Measurements from ENCODE around the gene DLG1.
"Not testable (repeated sequence)": the region's sequence is repeated elsewhere in the genome, so short reads cannot be mapped to it uniquely, and the experiment has no call there.

Gene DLG1

GRCh38 chr3:197114007-197114406 lies 184.4 kb downstream of the DLG1 start:
- Mint-ChIP-seq H3K4me1 (peaks cover 3% of the 10 kb centered on the region), H3K9me3 (no peaks in the 10 kb centered on the region), H3K27ac (no peak overlapping the region), H3K36me3 (peaks cover 34% of the 10 kb centered on the region), H3K27me3 (no peaks in the 10 kb centered on the region), H3K4me3 (no peak overlapping the region)
- no peak for DNase-seq
- CTCF ChIA-PET, result no interaction called here

- H3K36me3 Mint-ChIP-seq, result peaks cover 37% of the 10 kb centered on the region
- no peak overlapping the region for H3K4me3 Mint-ChIP-seq
- CTCF ChIA-PET, result no interaction called here
- no peaks in the 10 kb centered on the region for H3K27me3 Mint-ChIP-seq
- no peak overlapping the region for H3K27ac Mint-ChIP-seq
- H3K9me3 Mint-ChIP-seq, result no peaks in the 10 kb centered on the region
- H3K4me1 Mint-ChIP-seq, result peaks cover 3% of the 10 kb centered on the region
- no peak for DNase-seq
Measured at GRCh38 chr3:197111685-197112084, 186.7 kb downstream of the DLG1 start.

- Mint-ChIP-seq H3K9me3 (no peaks in the 10 kb centered on the region), H3K4me1 (no peaks in the 10 kb centered on the region), H3K27ac (no peak overlapping the region), H3K4me3 (no peak overlapping the region), H3K27me3 (no peaks in the 10 kb centered on the region), H3K36me3 (peaks cover 25% of the 10 kb centered on the region)
- CTCF ChIA-PET, result no interaction called here
- DNase-seq, result no peak
Measured at GRCh38 chr3:197105786-197106185, 192.6 kb downstream of the DLG1 start.

GRCh38 chr3:197104738-197105137 lies 193.7 kb downstream of the DLG1 start:
- CTCF ChIA-PET, result no interaction called here
- Mint-ChIP-seq H3K36me3 (peaks cover 17% of the 10 kb centered on the region), H3K4me3 (no peak overlapping the region), H3K4me1 (no peaks in the 10 kb centered on the region), H3K27ac (no peak overlapping the region), H3K27me3 (no peaks in the 10 kb centered on the region), H3K9me3 (no peaks in the 10 kb centered on the region)
- no peak for DNase-seq

GRCh38 chr3:197103766-197104165 lies 194.6 kb downstream of the DLG1 start:
- Mint-ChIP-seq H3K4me3 (no peak overlapping the region), H3K36me3 (peaks cover 17% of the 10 kb centered on the region), H3K27me3 (no peaks in the 10 kb centered on the region), H3K27ac (no peak overlapping the region), H3K9me3 (no peaks in the 10 kb centered on the region), H3K4me1 (no peaks in the 10 kb centered on the region)
- CTCF ChIA-PET, result no interaction called here
- DNase-seq, result no peak

- no peak for DNase-seq
- H3K4me3 Mint-ChIP-seq, result no peak overlapping the region
- H3K27me3 Mint-ChIP-seq, result no peaks in the 10 kb centered on the region
- peaks cover 19% of the 10 kb centered on the region for H3K36me3 Mint-ChIP-seq
- no peaks in the 10 kb centered on the region for H3K4me1 Mint-ChIP-seq
- CTCF ChIA-PET, result interaction anchor here (1.0 kb wide), 1 partner anchor 10 kb away, joined by 3 read pairs; no protein-coding TSS in a partner anchor
- H3K27ac Mint-ChIP-seq, result no peak overlapping the region
- no peaks in the 10 kb centered on the region for H3K9me3 Mint-ChIP-seq
Measured at GRCh38 chr3:197093871-197094270, 204.5 kb downstream of the DLG1 start.

- Mint-ChIP-seq H3K27me3 (no peaks in the 10 kb centered on the region), H3K9me3 (no peaks in the 10 kb centered on the region), H3K4me3 (no peak overlapping the region), H3K36me3 (peaks cover 16% of the 10 kb centered on the region), H3K4me1 (no peaks in the 10 kb centered on the region), H3K27ac (no peak overlapping the region)
- CTCF ChIA-PET, result no interaction called here
- DNase-seq, result no peak
Measured at GRCh38 chr3:197088370-197088769, 210.0 kb downstream of the DLG1 start.

- no peaks in the 10 kb centered on the region for H3K27me3 Mint-ChIP-seq
- H3K9me3 Mint-ChIP-seq, result no peaks in the 10 kb centered on the region
- H3K4me3 Mint-ChIP-seq, result no peak overlapping the region
- DNase-seq, result no peak
- H3K36me3 Mint-ChIP-seq, result peaks cover 19% of the 10 kb centered on the region
- no peak overlapping the region for H3K27ac Mint-ChIP-seq
- H3K4me1 Mint-ChIP-seq, result no peaks in the 10 kb centered on the region
- CTCF ChIA-PET, result no interaction called here
Measured at GRCh38 chr3:197085137-197085536, 213.3 kb downstream of the DLG1 start.

- peaks cover 16% of the 10 kb centered on the region for H3K36me3 Mint-ChIP-seq
- H3K9me3 Mint-ChIP-seq, result no peaks in the 10 kb centered on the region
- H3K27me3 Mint-ChIP-seq, result no peaks in the 10 kb centered on the region
- no peaks in the 10 kb centered on the region for H3K4me1 Mint-ChIP-seq
- CTCF ChIA-PET, result interaction anchor here (0.9 kb wide), 2 partner anchors 10 to 102 kb away, joined by 3 read pairs; no protein-coding TSS in a partner anchor
- DNase-seq, result no peak
- no peak overlapping the region for H3K27ac Mint-ChIP-seq
- H3K4me3 Mint-ChIP-seq, result no peak overlapping the region
Measured at GRCh38 chr3:197083486-197083885, 214.9 kb downstream of the DLG1 start.

- Mint-ChIP-seq H3K4me1 (no peaks in the 10 kb centered on the region), H3K9me3 (no peaks in the 10 kb centered on the region), H3K27ac (no peak overlapping the region), H3K27me3 (no peaks in the 10 kb centered on the region), H3K36me3 (peaks cover 16% of the 10 kb centered on the region), H3K4me3 (no peak overlapping the region)
- CTCF ChIA-PET, result interaction anchor here (0.9 kb wide), 1 partner anchor 11 kb away, joined by 3 read pairs; no protein-coding TSS in a partner anchor
- DNase-seq, result no peak
Measured at GRCh38 chr3:197082871-197083270, 215.5 kb downstream of the DLG1 start.

- DNase-seq, result no peak
- no peak overlapping the region for H3K27ac Mint-ChIP-seq
- H3K4me3 Mint-ChIP-seq, result no peak overlapping the region
- no peaks in the 10 kb centered on the region for H3K9me3 Mint-ChIP-seq
- no peaks in the 10 kb centered on the region for H3K4me1 Mint-ChIP-seq
- CTCF ChIA-PET, result no interaction called here
- H3K36me3 Mint-ChIP-seq, result peaks cover 14% of the 10 kb centered on the region
- H3K27me3 Mint-ChIP-seq, result no peaks in the 10 kb centered on the region
Measured at GRCh38 chr3:197080344-197080743, 218.1 kb downstream of the DLG1 start.

- CTCF ChIA-PET, result no interaction called here
- no peaks in the 10 kb centered on the region for H3K4me1 Mint-ChIP-seq
- H3K9me3 Mint-ChIP-seq, result no peaks in the 10 kb centered on the region
- no peak overlapping the region for H3K27ac Mint-ChIP-seq
- DNase-seq, result no peak
- no peak overlapping the region for H3K4me3 Mint-ChIP-seq
- H3K36me3 Mint-ChIP-seq, result peaks cover 14% of the 10 kb centered on the region
- H3K27me3 Mint-ChIP-seq, result no peaks in the 10 kb centered on the region
Measured at GRCh38 chr3:197076415-197076814, 222.0 kb downstream of the DLG1 start.

GRCh38 chr3:197068077-197068476 lies 230.3 kb downstream of the DLG1 start:
- DNase-seq, result no peak
- Mint-ChIP-seq H3K27me3 (no peaks in the 10 kb centered on the region), H3K4me3 (no peak overlapping the region), H3K27ac (no peak overlapping the region), H3K36me3 (peaks cover 13% of the 10 kb centered on the region), H3K4me1 (no peaks in the 10 kb centered on the region), H3K9me3 (no peaks in the 10 kb centered on the region)
- CTCF ChIA-PET, result no interaction called here

GRCh38 chr3:197064771-197065170 lies 233.6 kb downstream of the DLG1 start:
- H3K27ac Mint-ChIP-seq, result no peak overlapping the region
- no peaks in the 10 kb centered on the region for H3K4me1 Mint-ChIP-seq
- CTCF ChIA-PET, result no interaction called here
- H3K9me3 Mint-ChIP-seq, result no peaks in the 10 kb centered on the region
- no peak for DNase-seq
- no peaks in the 10 kb centered on the region for H3K27me3 Mint-ChIP-seq
- no peak overlapping the region for H3K4me3 Mint-ChIP-seq
- H3K36me3 Mint-ChIP-seq, result peaks cover 24% of the 10 kb centered on the region

- Mint-ChIP-seq H3K36me3 (peaks cover 39% of the 10 kb centered on the region), H3K9me3 (no peaks in the 10 kb centered on the region), H3K4me3 (no peak overlapping the region), H3K27me3 (no peaks in the 10 kb centered on the region), H3K4me1 (no peaks in the 10 kb centered on the region), H3K27ac (no peak overlapping the region)
- no peak for DNase-seq
- CTCF ChIA-PET, result no interaction called here
Measured at GRCh38 chr3:197062446-197062845, 236.0 kb downstream of the DLG1 start.

- H3K4me1 Mint-ChIP-seq, H3K27me3 Mint-ChIP-seq, H3K4me3 Mint-ChIP-seq, H3K9me3 Mint-ChIP-seq, H3K27ac Mint-ChIP-seq, DNase-seq, CTCF ChIA-PET: not testable (repeated sequence)
- peaks cover 23% of the 10 kb centered on the region for H3K36me3 Mint-ChIP-seq
Measured at GRCh38 chr3:197051637-197052036, 246.8 kb downstream of the DLG1 start.
